ENCODE data around the gene KAT8.
"Not testable (repeated sequence)": the region's sequence is repeated elsewhere in the genome, so short reads cannot be mapped to it uniquely, and the experiment has no call there.

The KAT8 gene

GRCh38 chr16:31094088-31094423 lies 23.4 kb upstream of the KAT8 start:
- Histone ChIP-seq H3K9me2 (replicated peaks; ENCODE audit: insufficient read depth, low read length) (no peaks in the 10 kb centered on the region), H2AFZ (ENCODE audit: low read length) (peak overlapping the region; percentile 98), H3K9ac (ENCODE audit: low read length) (peak overlapping the region; percentile 74), H3K9me3 (replicated peaks; ENCODE audit: insufficient read depth, low read length) (no peaks in the 10 kb centered on the region), H4K20me1 (ENCODE audit: insufficient read depth, low read length) (no peaks in the 10 kb centered on the region), H3F3A (ENCODE audit: insufficient read depth, low read length) (peaks cover 4% of the 10 kb centered on the region), H3K4me3 (ENCODE audit: low read length) (peak overlapping the region; percentile 94), H3K4me1 (ENCODE audit: low read length) (no peaks in the 10 kb centered on the region), H3K27me3 (replicated peaks; ENCODE audit: insufficient read depth, low read length) (peaks cover 12% of the 10 kb centered on the region), H3K27ac (ENCODE audit: low read length) (peak overlapping the region; percentile 69; the same call in 1 of the 2 replicates), H3K79me2 (ENCODE audit: low read length) (peaks cover 20% of the 10 kb centered on the region), H3K36me3 (replicated peaks; ENCODE audit: insufficient read depth, low read length) (no peaks in the 10 kb centered on the region), H3K4me2 (ENCODE audit: low read depth, low read length) (peak overlapping the region; percentile 93)
- TF ChIP-seq EZH2phosphoT487 (IDR thresholded peaks at IDR 0.05; ENCODE audit: low read length) (no peak), CTCF (IDR thresholded peaks at IDR 0.05; ENCODE audit: low read length) (no peak), EZH2 (optimal IDR thresholded peaks at IDR 0.05; ENCODE audit: low read depth, low read length) (no peak)
- no peak for DNase-seq

GRCh38 chr16:31094424-31095120 lies 22.9 kb upstream of the KAT8 start, which contains the start of gene VKORC1:
VKORC1 (minus strand) TSS chr16:31094797; CDS start chr16:31094729, 68 bp downstream.
- Histone ChIP-seq H3K9ac (ENCODE audit: low read length) (peak within 1 kb of the TSS; percentile 74), H3K9me3 (replicated peaks; ENCODE audit: insufficient read depth, low read length) (no peaks in the 10 kb centered on the region), H4K20me1 (ENCODE audit: insufficient read depth, low read length) (no peaks in the 10 kb centered on the region), H3K4me2 (ENCODE audit: low read depth, low read length) (peak within 1 kb of the TSS; percentile 93), H3K9me2 (replicated peaks; ENCODE audit: insufficient read depth, low read length) (no peaks in the 10 kb centered on the region), H3K36me3 (replicated peaks; ENCODE audit: insufficient read depth, low read length) (no peaks in the 10 kb centered on the region), H3K4me1 (ENCODE audit: low read length) (no peaks in the 10 kb centered on the region), H3K4me3 (ENCODE audit: low read length) (peak within 1 kb of the TSS; percentile 94), H3K27ac (ENCODE audit: low read length) (peak within 1 kb of the TSS; percentile 69; the same call in 1 of the 2 replicates), H2AFZ (ENCODE audit: low read length) (peak within 1 kb of the TSS; percentile 98), H3F3A (ENCODE audit: insufficient read depth, low read length) (peaks cover 4% of the 10 kb centered on the region), H3K79me2 (ENCODE audit: low read length) (peaks cover 20% of the 10 kb centered on the region), H3K27me3 (replicated peaks; ENCODE audit: insufficient read depth, low read length) (peaks cover 15% of the 10 kb centered on the region)
- DNase-seq: peak; percentile 96
- TF ChIP-seq CTCF (IDR thresholded peaks at IDR 0.05; ENCODE audit: low read length) (no peak), EZH2phosphoT487 (IDR thresholded peaks at IDR 0.05; ENCODE audit: low read length) (no peak), EZH2 (optimal IDR thresholded peaks at IDR 0.05; ENCODE audit: low read depth, low read length) (no peak)

GRCh38 chr16:31099860-31100638 lies 17.4 kb upstream of the KAT8 start:
- no peak overlapping the region for H3K9ac ChIP-seq (ENCODE audit: low read length)
- no peaks in the 10 kb centered on the region for H3F3A ChIP-seq (ENCODE audit: insufficient read depth, low read length)
- H3K4me2 ChIP-seq (ENCODE audit: low read depth, low read length): no peak overlapping the region
- no peak for DNase-seq
- no peaks in the 10 kb centered on the region for H3K4me1 ChIP-seq (ENCODE audit: low read length)
- no peak overlapping the region for H3K4me3 ChIP-seq (ENCODE audit: low read length)
- H3K27me3 ChIP-seq (replicated peaks; ENCODE audit: insufficient read depth, low read length): peaks cover 32% of the 10 kb centered on the region
- no peaks in the 10 kb centered on the region for H3K79me2 ChIP-seq (ENCODE audit: low read length)
- no peak for TF ChIP-seq CTCF (IDR thresholded peaks at IDR 0.05; ENCODE audit: low read length)
- no peak for TF ChIP-seq EZH2 (optimal IDR thresholded peaks at IDR 0.05; ENCODE audit: low read depth, low read length)
- TF ChIP-seq EZH2phosphoT487 (IDR thresholded peaks at IDR 0.05; ENCODE audit: low read length): no peak
- H2AFZ ChIP-seq (ENCODE audit: low read length): no peak overlapping the region
- H3K27ac ChIP-seq (ENCODE audit: low read length): no peak overlapping the region
- H3K9me3 ChIP-seq (replicated peaks; ENCODE audit: insufficient read depth, low read length): no peaks in the 10 kb centered on the region
- no peaks in the 10 kb centered on the region for H4K20me1 ChIP-seq (ENCODE audit: insufficient read depth, low read length)
- H3K36me3 ChIP-seq (replicated peaks; ENCODE audit: insufficient read depth, low read length): no peaks in the 10 kb centered on the region
- H3K9me2 ChIP-seq (replicated peaks; ENCODE audit: insufficient read depth, low read length): no peaks in the 10 kb centered on the region

GRCh38 chr16:31100876-31101641 lies 16.4 kb upstream of the KAT8 start:
- H3K4me3 ChIP-seq (ENCODE audit: low read length); H3K9me2 ChIP-seq (replicated peaks; ENCODE audit: insufficient read depth, low read length); H3K9ac ChIP-seq (ENCODE audit: low read length); H2AFZ ChIP-seq (ENCODE audit: low read length); H3F3A ChIP-seq (ENCODE audit: insufficient read depth, low read length); H3K36me3 ChIP-seq (replicated peaks; ENCODE audit: insufficient read depth, low read length); H3K9me3 ChIP-seq (replicated peaks; ENCODE audit: insufficient read depth, low read length); H3K4me1 ChIP-seq (ENCODE audit: low read length); H3K4me2 ChIP-seq (ENCODE audit: low read depth, low read length); DNase-seq; H4K20me1 ChIP-seq (ENCODE audit: insufficient read depth, low read length); H3K27ac ChIP-seq (ENCODE audit: low read length); H3K79me2 ChIP-seq (ENCODE audit: low read length): not testable (repeated sequence)
- H3K27me3 ChIP-seq (replicated peaks; ENCODE audit: insufficient read depth, low read length): peaks cover 32% of the 10 kb centered on the region
